MM.1S (cell line): Measurements from ENCODE around the gene MACROD2.

Source experiments
- CTCF ChIP-seq: fragments of 300-600 bp; sonication (generic); IDR thresholded peaks from 2 replicates; pipeline ENCODE4 v1.5.1; 2016; ENCODE audit warnings: antibody characterized with exemption, low read length, mixed read lengths
- EZH2 ChIP-seq: fragments of 300-600 bp; sonication (generic); optimal IDR thresholded peaks from 2 replicates; pipeline ENCODE3; 2017; ENCODE audit warnings: low read depth, mild to moderate bottlenecking, antibody characterized with exemption, low read length, mixed read lengths

GRCh38 chr20:15419856-15420255 lies 1424.5 kb downstream of the MACROD2 start:
- TF ChIP-seq CTCF: no peak
- TF ChIP-seq EZH2: no peak
